B cell (primary cell): ENCODE data around the gene ATP2A1. TPM values are rescaled to one million over a fixed set of nuclear protein-coding genes. Genes with fewer than 3 reads are reported as not detected.

Experiments
- ATAC-seq: fragments of 200-7000 bp; cut with Tn5 transposase; one replicate; pipeline ENCODE4 v1.10.0; 2021; ENCODE audit warnings: low read depth, mild to moderate bottlenecking, moderate number of reproducible peaks, moderate library complexity
- CTCF ChIA-PET: fragments of 350-600 bp; sonication (Branson Sonifier 250); formaldehyde crosslinking; loops from one replicate; lab custom pipeline; 2021; ENCODE audit warnings: antibody characterized with exemption, inconsistent platforms; lab: Charles Lee
- POLR2A ChIA-PET: fragments of 350-600 bp; sonication (Branson Sonifier 250); formaldehyde crosslinking; loops from one replicate; lab custom pipeline; 2021; ENCODE audit warnings: antibody characterized with exemption; lab: Charles Lee
- DNase-seq: peaks from one replicate; pipeline ENCODE4 v3.0.0; 2013
- H2AFZ ChIP-seq: 2 replicates; pipeline ENCODE4 v1.6.1; 2012; ENCODE audit warnings: mild to moderate bottlenecking, low read depth, low read length; ENCODE audit not compliant: insufficient read depth, poor library complexity, severe bottlenecking
- H3K27ac ChIP-seq, 2 donors: 1 replicate in 1 of 2; 2 replicates in 1 of 2; pipeline ENCODE4 v1.5.1; 2012 to 2013; ENCODE audit warnings: low read length in 2 of 2, mild to moderate bottlenecking in 2 of 2, moderate library complexity in 1 of 2
- H3K27me3 ChIP-seq, 4 experiments: fragments of 200-600 bp in 1 of 4; sonication (generic) in 1 of 4; replicated peaks in 1 of 4; 1 replicate in 2 of 4; 2 replicates in 2 of 4; pipeline versions ENCODE4 v1.6.1 to v1.7.0; 2013 to 2016; ENCODE audit warnings: low read length in 3 of 4, mild to moderate bottlenecking in 2 of 4, mixed read lengths in 1 of 4, moderate library complexity in 1 of 4; ENCODE audit not compliant: insufficient read depth in 4 of 4, control insufficient read depth in 3 of 4; ENCODE audit errors: control extremely low read depth in 1 of 4
- H3K36me3 ChIP-seq, 2 experiments: replicated peaks in 1 of 2; 1 replicate in 1 of 2; 2 replicates in 1 of 2; pipeline versions ENCODE4 v1.6.1 to v1.7.1; 2013; ENCODE audit warnings: low read length in 1 of 2; ENCODE audit not compliant: insufficient read depth in 2 of 2, control insufficient read depth in 1 of 2; ENCODE audit errors: control extremely low read depth in 1 of 2, extremely low read depth in 1 of 2
- H3K4me1 ChIP-seq, 2 donors: fragments of 200-600 bp in 1 of 2; sonication (generic) in 1 of 2; 1 replicate in 1 of 2; 2 replicates in 1 of 2; pipeline versions ENCODE4 v1.5.1 to v1.6.1; 2013 to 2017; ENCODE audit warnings: low read length in 2 of 2; ENCODE audit not compliant: control insufficient read depth in 2 of 2, insufficient read depth in 2 of 2
- H3K4me2 ChIP-seq: replicated peaks from 2 replicates; pipeline ENCODE3; 2012; ENCODE audit warnings: mild to moderate bottlenecking, low read depth, low read length; ENCODE audit not compliant: poor library complexity, severe bottlenecking
- H3K4me3 ChIP-seq, 5 experiments: fragments of 200-600 bp in 1 of 5; sonication (generic) in 1 of 5; 1 replicate in 3 of 5; 2 replicates in 2 of 5; pipeline versions ENCODE4 v1.5.1 to v1.7.0; 2011 to 2016; ENCODE audit warnings: low read length in 4 of 5, mild to moderate bottlenecking in 4 of 5, low read depth in 2 of 5, control low read depth in 1 of 5, moderate library complexity in 1 of 5; ENCODE audit not compliant: insufficient read depth in 1 of 5; ENCODE audit errors: control extremely low read depth in 1 of 5, extremely low read depth in 1 of 5
- H3K79me2 ChIP-seq: fragments of 200-600 bp; sonication (generic); one replicate; pipeline ENCODE4 v1.6.0; 2016; ENCODE audit warnings: low read length; ENCODE audit not compliant: control insufficient read depth, insufficient read depth
- H3K9ac ChIP-seq: fragments of 200-600 bp; sonication (generic); 2 replicates; pipeline ENCODE4 v1.6.1; 2017; ENCODE audit warnings: mild to moderate bottlenecking, low read length, moderate library complexity
- H3K9me3 ChIP-seq, 3 donors: one replicate each; pipeline versions ENCODE4 v1.6.1 to v1.7.1; 2013; ENCODE audit warnings: low read length in 2 of 3; ENCODE audit not compliant: control insufficient read depth in 2 of 3, insufficient read depth in 1 of 3; ENCODE audit errors: control extremely low read depth in 1 of 3
- H4K20me1 ChIP-seq: 2 replicates; pipeline ENCODE4 v1.6.0; 2012; ENCODE audit warnings: mild to moderate bottlenecking, low read length; ENCODE audit not compliant: insufficient read depth, control insufficient read depth, poor library complexity, severe bottlenecking
- H3K27ac Mint-ChIP-seq: one replicate; pipeline ENCODE4 v1.8.0; 2021; ENCODE audit warnings: mixed read lengths
- H3K27me3 Mint-ChIP-seq: one replicate; pipeline ENCODE4 v1.8.0; 2021; ENCODE audit warnings: mixed read lengths
- H3K4me1 Mint-ChIP-seq: one replicate; pipeline ENCODE4 v1.8.0; 2021; ENCODE audit warnings: mixed read lengths
- H3K4me3 Mint-ChIP-seq: one replicate; pipeline ENCODE4 v1.8.0; 2021; ENCODE audit warnings: mixed read lengths
- H3K9me3 Mint-ChIP-seq: one replicate; pipeline ENCODE4 v1.8.0; 2022; ENCODE audit warnings: mixed read lengths; ENCODE audit not compliant: insufficient read depth
- CTCF ChIP-seq: fragments of 200-600 bp; IDR thresholded peaks from one replicate; pipeline ENCODE4 v1.8.0; 2022; ENCODE audit warnings: antibody characterized with exemption, mild to moderate bottlenecking
- EZH2 ChIP-seq: IDR thresholded peaks from 2 replicates; pipeline ENCODE4 v1.6.1; 2012; ENCODE audit warnings: borderline replicate concordance, low read depth, mild to moderate bottlenecking, moderate library complexity, low read length; ENCODE audit not compliant: insufficient read depth, poor library complexity, severe bottlenecking
- WGBS: methylation state at CpG from one replicate; pipeline ENCODE4 v1.1.5; 2013; ENCODE audit warnings: missing lambda C conversion rate; ENCODE audit not compliant: insufficient coverage; 5-methylcytosine and 5-hydroxymethylcytosine counted together
- intact Hi-C: fragments of 100-400 bp; cut with micrococcal nuclease; formaldehyde crosslinking; loops from one replicate; pipeline ENCODE4 v1.10.0; 2022
- polyA plus RNA-seq: library from polyadenylated mRNA; depleted of rRNA; stranded (reverse); fragments of >200 nt; gene quantifications from 2 replicates; pipeline ENCODE4 v1.2.3, GENCODE V29; 2012
- total RNA-seq, 2 donors: library from RNA; stranded (reverse); fragments of 120-200 nt in 1 of 2; gene quantifications; 1 replicate in 1 of 2; 2 replicates in 1 of 2; pipeline versions ENCODE4 v1.2.3 to v1.2.4, GENCODE V29; 2013 to 2022

The ATP2A1 gene
- total and polyA plus RNA-seq, 2 donors (not counting 1 experiment from before 2014, with no cell fraction given): 0.31 to 0.84 TPM

- ATAC-seq (no peak), DNase-seq (no peak)
- intact Hi-C loops: no loop called here
- Histone ChIP-seq H3K4me2 (no peak overlapping the region), H3K27ac (no peak overlapping the region), H2AFZ (no peak overlapping the region), H3K4me3 (no peak overlapping the region), H3K9ac (no peak overlapping the region), H3K27me3 (no peaks in the 10 kb centered on the region), H3K79me2 (peaks cover 3% of the 10 kb centered on the region), H3K9me3 (no peaks in the 10 kb centered on the region), H3K4me1 (peaks cover 15 to 26% of the 10 kb centered on the region in 2 donors), H3K36me3 (peaks cover 5 to 47% of the 10 kb centered on the region in 2 experiments), H4K20me1 (peaks cover 13% of the 10 kb centered on the region)
- POLR2A ChIA-PET: no interaction called here
- TF ChIP-seq EZH2 (no peak), CTCF (no peak)
- no peaks in the 10 kb centered on the region for H3K27me3 Mint-ChIP-seq
- peaks cover 20% of the 10 kb centered on the region for H3K4me1 Mint-ChIP-seq
- no peak overlapping the region for H3K4me3 Mint-ChIP-seq
- H3K27ac Mint-ChIP-seq: no peak overlapping the region
- CTCF ChIA-PET: no interaction called here
- H3K9me3 Mint-ChIP-seq: no peaks in the 10 kb centered on the region
- WGBS: 98% methylated on average over 6 of the region's 9 CpGs
Measured at GRCh38 chr16:28905229-28905754, 27.0 kb downstream of the ATP2A1 start.

- ChIA-PET POLR2A (interaction anchor here (0.6 kb wide), 1 partner anchor 20 kb away, joined by 3 read pairs; no protein-coding TSS in a partner anchor), CTCF (no interaction called here)
- Histone ChIP-seq H3K4me2 (no peak overlapping the region), H3K79me2 (peaks cover 6% of the 10 kb centered on the region), H3K9ac (no peak overlapping the region), H3K4me1 (peaks cover 21 to 32% of the 10 kb centered on the region in 2 donors), H3K27ac (no peak overlapping the region), H3K4me3 (no peak overlapping the region), H3K27me3 (no peaks in the 10 kb centered on the region), H3K36me3 (peaks cover 5 to 52% of the 10 kb centered on the region in 2 experiments), H4K20me1 (peaks cover 13% of the 10 kb centered on the region), H3K9me3 (no peaks in the 10 kb centered on the region), H2AFZ (no peak overlapping the region)
- intact Hi-C loops: no loop called here
- Mint-ChIP-seq H3K4me3 (no peak overlapping the region), H3K4me1 (peaks cover 25% of the 10 kb centered on the region), H3K9me3 (no peaks in the 10 kb centered on the region), H3K27ac (no peak overlapping the region), H3K27me3 (no peaks in the 10 kb centered on the region)
- TF ChIP-seq EZH2: no peak
- no peak for TF ChIP-seq CTCF
- WGBS: 95% methylated on average over 23 of the region's 24 CpGs
- DNase-seq (no peak), ATAC-seq (no peak)
Measured at GRCh38 chr16:28905800-28906372, 27.6 kb downstream of the ATP2A1 start.
